Activated T-helper 17 cell treated with anti-CD3 and anti-CD28 coated beads, Interleukin-2, amount 50 U/mL, for 72 hours (primary cell): ENCODE results near the gene SREBF2. TPM values are rescaled to one million over a fixed set of nuclear protein-coding genes. Genes with fewer than 3 reads are reported as not detected.
A peak's percentile ranks its signal among the peaks of the same experiment; 100 is the strongest.
"Not testable (repeated sequence)": the region's sequence is repeated elsewhere in the genome, so short reads cannot be mapped to it uniquely, and the experiment has no call there.

Experiments used
- ATAC-seq: fragments of 150-1000 bp; cut with Tn5 transposase; replicated peaks from 2 replicates; pipeline ENCODE4 v1.10.0; 2021; ENCODE audit warnings: mild to moderate bottlenecking, moderate library complexity
- H3K27ac Mint-ChIP-seq: one replicate; pipeline ENCODE4 v1.8.0; 2022; ENCODE audit warnings: mixed read lengths
- H3K27me3 Mint-ChIP-seq: one replicate; pipeline ENCODE4 v1.8.0; 2022; ENCODE audit warnings: mixed read lengths
- H3K36me3 Mint-ChIP-seq: one replicate; pipeline ENCODE4 v1.8.0; 2022; ENCODE audit warnings: low read depth, mild to moderate bottlenecking, mixed read lengths
- H3K4me1 Mint-ChIP-seq: one replicate; pipeline ENCODE4 v1.8.0; 2022; ENCODE audit warnings: mixed read lengths
- H3K4me3 Mint-ChIP-seq: one replicate; pipeline ENCODE4 v1.8.0; 2022; ENCODE audit warnings: mild to moderate bottlenecking, mixed read lengths
- H3K9me3 Mint-ChIP-seq: one replicate; pipeline ENCODE4 v1.8.0; 2022; ENCODE audit warnings: mixed read lengths
- total RNA-seq, 2 donors: library from RNA; stranded (reverse); gene quantifications; one replicate each; pipeline ENCODE4 v1.2.3, GENCODE V29; 2022

The SREBF2 gene
- total RNA-seq, 2 donors from 2014 or later: 126 to 162 TPM

GRCh38 chr22:41948928-41949296 is 116.0 kb downstream of the SREBF2 start:
- H3K4me3 Mint-ChIP-seq: peak overlapping the region; percentile 91
- ATAC-seq: not testable (repeated sequence)

GRCh38 chr22:41949297-41949965 is 116.5 kb downstream of the SREBF2 start:
- Mint-ChIP-seq H3K4me1 (peaks cover 12% of the 10 kb centered on the region), H3K4me3 (peak overlapping the region; percentile 91), H3K27ac (peak overlapping the region; percentile 70), H3K36me3 (peaks cover 25% of the 10 kb centered on the region), H3K27me3 (no peaks in the 10 kb centered on the region), H3K9me3 (no peaks in the 10 kb centered on the region)
- no peak for ATAC-seq

More at GRCh38 chr22:41948928-41949296, 116.0 kb downstream of the SREBF2 start:
- peaks cover 30% of the 10 kb centered on the region for H3K36me3 Mint-ChIP-seq
- not testable (repeated sequence) for H3K9me3 Mint-ChIP-seq, H3K27me3 Mint-ChIP-seq
- peak overlapping the region; percentile 70 for H3K27ac Mint-ChIP-seq
- H3K4me1 Mint-ChIP-seq: peaks cover 14% of the 10 kb centered on the region

DNA sequence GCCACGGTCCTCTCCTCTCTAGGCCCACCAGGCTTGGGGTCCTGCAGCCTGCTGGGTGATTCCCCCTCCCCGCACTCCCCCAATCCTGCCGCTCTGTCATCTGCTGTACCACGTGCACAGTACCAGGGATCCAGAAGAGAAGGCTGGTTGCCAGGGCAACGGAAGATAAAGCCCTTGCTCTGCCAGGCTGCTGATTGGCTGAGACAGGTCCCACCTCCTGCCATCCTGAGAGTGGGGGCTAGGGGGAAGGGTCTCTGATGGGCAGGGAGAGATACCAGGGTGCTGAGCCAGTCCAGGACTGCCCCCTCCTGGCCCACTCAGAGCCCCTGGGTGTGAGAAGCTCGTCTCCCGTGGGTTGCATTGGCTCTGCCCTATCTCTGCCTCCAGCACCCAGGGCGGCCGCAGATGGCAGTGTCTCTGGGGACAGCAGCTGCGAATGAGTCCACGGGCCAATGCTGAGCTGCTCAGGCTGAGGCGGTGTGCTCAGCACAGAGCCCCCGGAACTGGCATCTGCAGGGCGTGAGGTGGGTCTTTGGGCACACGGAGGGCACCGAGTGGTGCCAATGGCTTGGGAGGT is 119.1 kb downstream of the SREBF2 start, which contains the start of gene SMIM45:
SMIM45 (plus strand) TSS at position 253 of the 577 bp plus-strand sequence.
- Mint-ChIP-seq H3K27me3 (no peaks in the 10 kb centered on the region), H3K9me3 (no peaks in the 10 kb centered on the region), H3K27ac (no peak within 1 kb of the TSS), H3K4me3 (no peak within 1 kb of the TSS), H3K36me3 (no peaks in the 10 kb centered on the region), H3K4me1 (peaks cover 7% of the 10 kb centered on the region)
- no peak for ATAC-seq

DNA sequence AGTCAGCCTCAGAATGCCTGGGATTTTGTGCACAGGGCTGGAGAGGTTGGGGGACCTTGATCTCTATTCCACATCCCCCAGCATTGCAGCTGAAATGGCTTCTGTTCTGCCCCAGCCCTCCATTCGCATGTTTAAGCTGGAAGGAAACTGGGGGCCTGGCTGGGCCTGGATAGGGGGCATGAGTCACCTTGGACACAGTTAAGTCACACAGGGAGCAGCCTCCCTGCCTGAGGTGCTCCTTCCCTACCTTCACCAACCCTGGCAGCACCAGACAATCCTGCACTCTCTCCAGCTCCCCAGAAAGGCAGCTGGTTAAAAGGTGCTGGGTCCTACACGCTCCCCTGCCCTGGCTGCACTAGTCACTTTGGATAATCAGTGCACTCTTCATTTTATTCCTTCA is 119.8 kb downstream of the SREBF2 start:
- H3K9me3 Mint-ChIP-seq: no peaks in the 10 kb centered on the region
- peaks cover 11% of the 10 kb centered on the region for H3K4me1 Mint-ChIP-seq
- no peaks in the 10 kb centered on the region for H3K36me3 Mint-ChIP-seq
- no peaks in the 10 kb centered on the region for H3K27me3 Mint-ChIP-seq
- H3K27ac Mint-ChIP-seq: no peak overlapping the region
- no peak for ATAC-seq
- H3K4me3 Mint-ChIP-seq: no peak overlapping the region

Other genes with a start within 250 kb of the SREBF2 start
- gene PMM1, start 243.3 kb upstream of the SREBF2 start, total RNA-seq: 10 to 100 TPM; 41.0 to 54.7 TPM
- 10 to 100 TPM; 31.1 to 60.3 TPM for gene DESI1, start 212.1 kb upstream of the SREBF2 start, total RNA-seq
- 100 to 1,000 TPM; 237 to 428 TPM for gene XRCC6, start 211.8 kb upstream of the SREBF2 start, total RNA-seq
- 100 to 1,000 TPM; 175 to 256 TPM for gene SNU13, start 144.2 kb upstream of the SREBF2 start, total RNA-seq
- gene MEI1, start 133.6 kb upstream of the SREBF2 start, total RNA-seq: 10 to 100 TPM; 39.8 to 40.1 TPM
- gene CCDC134, start 32.4 kb upstream of the SREBF2 start, total RNA-seq: 10 to 100 TPM; 21.6 to 22.3 TPM
- gene SHISA8, start 82.0 kb downstream of the SREBF2 start, total RNA-seq: 1 to 10 TPM in 1 of 2 donors, not detected in 1; 2.8 TPM
- gene TNFRSF13C, start 93.7 kb downstream of the SREBF2 start, total RNA-seq: 1 to 10 TPM; 2.7 to 7.7 TPM
- 10 to 100 TPM; 62.3 to 90.5 TPM for gene CENPM, start 114.0 kb downstream of the SREBF2 start, total RNA-seq
- gene SEPTIN3, start 136.3 kb downstream of the SREBF2 start, total RNA-seq: 1 to 10 TPM; 2.1 to 4.1 TPM
- 1 to 10 TPM in 1 of 2 donors, under 1 TPM in 1; 0.50 to 2.1 TPM for gene WBP2NL, start 165.7 kb downstream of the SREBF2 start, total RNA-seq
- gene NAGA, start 237.7 kb downstream of the SREBF2 start, total RNA-seq: 10 to 100 TPM; 30.7 to 34.8 TPM
- gene PHETA2, start 241.1 kb downstream of the SREBF2 start, total RNA-seq: 1 to 10 TPM; 2.5 to 3.4 TPM
- gene SMDT1, start 246.6 kb downstream of the SREBF2 start, total RNA-seq: 10 to 100 TPM; 34.7 to 66.2 TPM